Astrocyte (in vitro differentiated cells and primary cell): ENCODE measurements around the gene PTPRE. TPM values are rescaled to one million over a fixed set of nuclear protein-coding genes. Genes with fewer than 3 reads are reported as not detected.

Experiments used
- DNase-seq: peaks from one replicate; pipeline ENCODE4 v3.0.0-alpha.2; 2010; ENCODE audit warnings: low read depth
- FAIRE-seq: peaks from 2 replicates; lab custom pipeline; 2011; peaks lifted over from hg19 to GRCh38; lab: Jason Lieb, UNC
- H2AFZ ChIP-seq: 2 replicates; pipeline ENCODE4 v1.6.0; 2012; ENCODE audit warnings: low read depth, low read length, inconsistent platforms
- H3K27ac ChIP-seq: 2 replicates; pipeline ENCODE4 v1.5.1; 2011; ENCODE audit warnings: low read depth, low read length, inconsistent platforms
- H3K27me3 ChIP-seq: 2 replicates; pipeline ENCODE4 v1.6.0; 2011; ENCODE audit warnings: low read length, inconsistent platforms; ENCODE audit not compliant: insufficient read depth
- H3K36me3 ChIP-seq: 2 replicates; pipeline ENCODE4 v1.5.1; 2011; ENCODE audit warnings: low read length, inconsistent platforms; ENCODE audit not compliant: insufficient read depth
- H3K4me1 ChIP-seq: 2 replicates; pipeline ENCODE4 v1.5.1; 2011; ENCODE audit warnings: low read length, inconsistent platforms; ENCODE audit not compliant: insufficient read depth
- H3K4me2 ChIP-seq: 2 replicates; pipeline ENCODE4 v1.6.0; 2012; ENCODE audit warnings: low read length, inconsistent platforms
- H3K4me3 ChIP-seq: 2 replicates; pipeline ENCODE4 v1.5.1; 2011; ENCODE audit warnings: low read depth, mild to moderate bottlenecking, low read length, inconsistent platforms; ENCODE audit not compliant: insufficient read depth
- H3K79me2 ChIP-seq: 2 replicates; pipeline ENCODE4 v1.6.0; 2012; ENCODE audit warnings: mild to moderate bottlenecking, low read length, inconsistent platforms; ENCODE audit not compliant: insufficient read depth
- H3K9ac ChIP-seq: 2 replicates; pipeline ENCODE4 v1.6.0; 2012; ENCODE audit warnings: mild to moderate bottlenecking, low read length, inconsistent platforms
- H3K9me3 ChIP-seq: 2 replicates; pipeline ENCODE4 v1.5.1; 2012; ENCODE audit warnings: low read depth, mild to moderate bottlenecking, low read length, inconsistent platforms; ENCODE audit not compliant: insufficient read depth
- H4K20me1 ChIP-seq: 2 replicates; pipeline ENCODE4 v1.6.0; 2012; ENCODE audit warnings: low read length, inconsistent platforms; ENCODE audit not compliant: insufficient read depth
- H3K27ac Mint-ChIP-seq: one replicate; pipeline ENCODE4 v1.8.0; 2021; ENCODE audit warnings: mild to moderate bottlenecking, mixed read lengths; ENCODE audit not compliant: unreplicated experiment
- H3K27me3 Mint-ChIP-seq: one replicate; pipeline ENCODE4 v1.8.0; 2021; ENCODE audit warnings: low read depth, mixed read lengths; ENCODE audit not compliant: unreplicated experiment
- H3K36me3 Mint-ChIP-seq: one replicate; pipeline ENCODE4 v1.8.0; 2021; ENCODE audit warnings: low read depth, mixed read lengths; ENCODE audit not compliant: unreplicated experiment
- H3K4me1 Mint-ChIP-seq: one replicate; pipeline ENCODE4 v1.8.0; 2021; ENCODE audit warnings: low read depth, mixed read lengths; ENCODE audit not compliant: unreplicated experiment
- H3K4me3 Mint-ChIP-seq: one replicate; pipeline ENCODE4 v1.8.0; 2021; ENCODE audit warnings: mild to moderate bottlenecking, moderate library complexity, mixed read lengths; ENCODE audit not compliant: unreplicated experiment
- H3K9me3 Mint-ChIP-seq: one replicate; pipeline ENCODE4 v1.8.0; 2021; ENCODE audit warnings: mild to moderate bottlenecking, mixed read lengths; ENCODE audit not compliant: unreplicated experiment
- CTCF ChIP-seq: IDR thresholded peaks from 2 replicates; pipeline ENCODE4 v1.5.1; 2011; ENCODE audit warnings: low read depth, mild to moderate bottlenecking, inconsistent platforms, low read length, moderate library complexity; ENCODE audit not compliant: insufficient read depth
- EZH2 ChIP-seq: IDR thresholded peaks from 2 replicates; pipeline ENCODE4 v1.6.1; 2012; ENCODE audit warnings: mild to moderate bottlenecking, low read length, inconsistent platforms; ENCODE audit not compliant: insufficient read depth
- total RNA-seq: library from RNA; stranded (reverse); gene quantifications from 2 replicates; pipeline ENCODE4 v1.2.1, GENCODE V29; 2021

Gene PTPRE
- total RNA-seq, 1 donor from 2014 or later = 14.1 TPM

- H3K4me3 ChIP-seq = no peak overlapping the region
- H3K27ac Mint-ChIP-seq = peak overlapping the region; percentile 67
- H4K20me1 ChIP-seq = no peaks in the 10 kb centered on the region
- H3K36me3 Mint-ChIP-seq = no peaks in the 10 kb centered on the region
- peaks cover 7% of the 10 kb centered on the region for H3K9me3 Mint-ChIP-seq
- no peak overlapping the region for H3K27ac ChIP-seq
- no peaks in the 10 kb centered on the region for H3K79me2 ChIP-seq
- no peaks in the 10 kb centered on the region for H3K4me1 ChIP-seq
- H3K4me2 ChIP-seq = no peak overlapping the region
- FAIRE-seq = no peak
- H3K9ac ChIP-seq = no peak overlapping the region
- peaks cover 18% of the 10 kb centered on the region for H3K27me3 Mint-ChIP-seq
- no peaks in the 10 kb centered on the region for H3K36me3 ChIP-seq
- no peaks in the 10 kb centered on the region for H3K9me3 ChIP-seq
- no peak overlapping the region for H3K4me3 Mint-ChIP-seq
- no peak for DNase-seq
- peaks cover 5% of the 10 kb centered on the region for H3K27me3 ChIP-seq
- H2AFZ ChIP-seq = no peak overlapping the region
- H3K4me1 Mint-ChIP-seq = peaks cover 17% of the 10 kb centered on the region
- TF ChIP-seq EZH2 (no peak), CTCF (no peak)
These were observed 32.0 kb upstream of the PTPRE start for GRCh38 chr10:127874671-127875448.

GRCh38 chr10:127875449-127875765, 31.5 kb upstream of the PTPRE start:
- H3K4me1 Mint-ChIP-seq = peaks cover 17% of the 10 kb centered on the region
- Histone ChIP-seq H2AFZ (no peak overlapping the region), H3K27me3 (peaks cover 5% of the 10 kb centered on the region), H3K27ac (no peak overlapping the region), H3K4me1 (no peaks in the 10 kb centered on the region), H3K4me2 (no peak overlapping the region), H3K9ac (no peak overlapping the region), H3K4me3 (no peak overlapping the region), H3K36me3 (no peaks in the 10 kb centered on the region), H4K20me1 (no peaks in the 10 kb centered on the region), H3K79me2 (no peaks in the 10 kb centered on the region), H3K9me3 (no peaks in the 10 kb centered on the region)
- peaks cover 5% of the 10 kb centered on the region for H3K9me3 Mint-ChIP-seq
- no peak for FAIRE-seq
- H3K27ac Mint-ChIP-seq = no peak overlapping the region
- no peak overlapping the region for H3K4me3 Mint-ChIP-seq
- peaks cover 18% of the 10 kb centered on the region for H3K27me3 Mint-ChIP-seq
- DNase-seq = no peak
- no peak for TF ChIP-seq EZH2
- TF ChIP-seq CTCF = no peak
- no peaks in the 10 kb centered on the region for H3K36me3 Mint-ChIP-seq

- H3K9me3 Mint-ChIP-seq = peaks cover 3% of the 10 kb centered on the region
- Histone ChIP-seq H3K4me1 (no peaks in the 10 kb centered on the region), H4K20me1 (no peaks in the 10 kb centered on the region), H3K27me3 (peaks cover 5% of the 10 kb centered on the region), H3K4me3 (no peak overlapping the region), H3K4me2 (no peak overlapping the region), H2AFZ (no peak overlapping the region), H3K9me3 (no peaks in the 10 kb centered on the region), H3K9ac (no peak overlapping the region), H3K36me3 (no peaks in the 10 kb centered on the region), H3K27ac (no peak overlapping the region), H3K79me2 (no peaks in the 10 kb centered on the region)
- no peak overlapping the region for H3K27ac Mint-ChIP-seq
- no peak overlapping the region for H3K4me3 Mint-ChIP-seq
- peaks cover 17% of the 10 kb centered on the region for H3K27me3 Mint-ChIP-seq
- no peaks in the 10 kb centered on the region for H3K36me3 Mint-ChIP-seq
- TF ChIP-seq CTCF (no peak), EZH2 (no peak)
- DNase-seq = no peak
- no peak for FAIRE-seq
- H3K4me1 Mint-ChIP-seq = peaks cover 17% of the 10 kb centered on the region
These were observed 31.0 kb upstream of the PTPRE start for GRCh38 chr10:127875916-127876315.
